Measurements from ENCODE around the gene DCAF4. TPM values are rescaled to one million over a fixed set of nuclear protein-coding genes. Genes with fewer than 3 reads are reported as not detected.

The DCAF4 gene
- polyA plus RNA-seq, 1 experiment = 14.7 TPM

DNA sequence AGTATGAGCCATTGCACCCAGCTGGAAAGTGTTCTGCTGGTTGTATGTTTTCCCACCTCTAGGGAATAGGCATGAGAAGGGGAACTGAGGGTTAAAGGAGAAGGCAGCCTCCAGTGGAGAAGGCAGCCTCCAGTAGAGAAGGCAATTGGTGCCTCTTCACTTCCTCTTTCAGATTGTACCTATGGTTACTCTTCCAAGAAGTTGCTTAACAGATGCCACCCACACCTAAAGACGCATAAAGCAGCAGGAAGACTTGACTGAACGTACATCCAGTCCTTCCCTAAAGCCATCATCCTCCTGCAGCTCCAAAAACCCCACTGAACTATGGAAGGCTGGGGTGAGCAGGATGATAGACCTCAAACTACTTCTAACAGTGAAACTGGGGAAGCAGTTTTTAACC is 45.4 kb upstream of the DCAF4 start:
- no peak for DNase-seq (ENCODE audit: low read depth, low spot score)
- H3K27me3 ChIP-seq (ENCODE audit: control insufficient read depth, insufficient read depth, low read length) = no peaks in the 10 kb centered on the region
- no peak overlapping the region for H3K27ac ChIP-seq (ENCODE audit: low read depth, low read length)
- POLR2A ChIA-PET = no interaction called here
- CTCF ChIA-PET = no interaction called here
- H3K4me3 ChIP-seq (ENCODE audit: low read depth, low read length) = no peak overlapping the region
- H3K9me3 ChIP-seq (ENCODE audit: control insufficient read depth, insufficient read depth, low read length) = no peaks in the 10 kb centered on the region
- TF ChIP-seq, protein P1, sequence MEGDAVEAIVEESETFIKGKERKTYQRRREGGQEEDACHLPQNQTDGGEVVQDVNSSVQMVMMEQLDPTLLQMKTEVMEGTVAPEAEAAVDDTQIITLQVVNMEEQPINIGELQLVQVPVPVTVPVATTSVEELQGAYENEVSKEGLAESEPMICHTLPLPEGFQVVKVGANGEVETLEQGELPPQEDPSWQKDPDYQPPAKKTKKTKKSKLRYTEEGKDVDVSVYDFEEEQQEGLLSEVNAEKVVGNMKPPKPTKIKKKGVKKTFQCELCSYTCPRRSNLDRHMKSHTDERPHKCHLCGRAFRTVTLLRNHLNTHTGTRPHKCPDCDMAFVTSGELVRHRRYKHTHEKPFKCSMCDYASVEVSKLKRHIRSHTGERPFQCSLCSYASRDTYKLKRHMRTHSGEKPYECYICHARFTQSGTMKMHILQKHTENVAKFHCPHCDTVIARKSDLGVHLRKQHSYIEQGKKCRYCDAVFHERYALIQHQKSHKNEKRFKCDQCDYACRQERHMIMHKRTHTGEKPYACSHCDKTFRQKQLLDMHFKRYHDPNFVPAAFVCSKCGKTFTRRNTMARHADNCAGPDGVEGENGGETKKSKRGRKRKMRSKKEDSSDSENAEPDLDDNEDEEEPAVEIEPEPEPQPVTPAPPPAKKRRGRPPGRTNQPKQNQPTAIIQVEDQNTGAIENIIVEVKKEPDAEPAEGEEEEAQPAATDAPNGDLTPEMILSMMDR (IDR thresholded peaks at IDR 0.05; ENCODE audit: low read depth, low read length) = no peak

DNA sequence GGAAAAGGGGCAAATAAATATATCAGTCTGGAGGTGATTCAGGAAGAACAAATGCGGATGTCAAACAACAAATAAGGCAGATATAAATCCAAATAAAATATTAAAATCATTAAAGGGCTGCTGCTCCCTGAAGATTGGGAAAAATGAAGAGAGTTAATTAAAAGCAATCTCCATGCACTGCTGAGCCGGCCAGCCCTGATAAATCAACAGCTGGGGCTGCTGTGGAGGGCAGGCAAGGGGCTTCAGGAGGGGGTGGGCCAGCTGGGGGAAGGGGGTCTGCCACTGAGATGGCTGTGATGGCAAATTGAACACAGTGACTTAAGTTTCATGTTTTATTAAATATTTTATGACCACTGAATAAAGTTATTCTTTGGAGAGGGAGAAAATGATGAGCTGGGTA is 44.7 kb upstream of the DCAF4 start:
- TF ChIP-seq, protein P1 (IDR thresholded peaks at IDR 0.05; ENCODE audit: low read depth, low read length) = no peak
- no peak for DNase-seq (ENCODE audit: low read depth, low spot score)
- ChIA-PET CTCF (interaction anchor here (0.7 kb wide), 1 partner anchor 10 kb away, joined by 8 read pairs; no protein-coding TSS in a partner anchor), POLR2A (no interaction called here)
- no peaks in the 10 kb centered on the region for H3K27me3 ChIP-seq (ENCODE audit: control insufficient read depth, insufficient read depth, low read length)
- no peaks in the 10 kb centered on the region for H3K9me3 ChIP-seq (ENCODE audit: control insufficient read depth, insufficient read depth, low read length)
- no peak overlapping the region for H3K4me3 ChIP-seq (ENCODE audit: low read depth, low read length)
- no peak overlapping the region for H3K27ac ChIP-seq (ENCODE audit: low read depth, low read length)

DNA sequence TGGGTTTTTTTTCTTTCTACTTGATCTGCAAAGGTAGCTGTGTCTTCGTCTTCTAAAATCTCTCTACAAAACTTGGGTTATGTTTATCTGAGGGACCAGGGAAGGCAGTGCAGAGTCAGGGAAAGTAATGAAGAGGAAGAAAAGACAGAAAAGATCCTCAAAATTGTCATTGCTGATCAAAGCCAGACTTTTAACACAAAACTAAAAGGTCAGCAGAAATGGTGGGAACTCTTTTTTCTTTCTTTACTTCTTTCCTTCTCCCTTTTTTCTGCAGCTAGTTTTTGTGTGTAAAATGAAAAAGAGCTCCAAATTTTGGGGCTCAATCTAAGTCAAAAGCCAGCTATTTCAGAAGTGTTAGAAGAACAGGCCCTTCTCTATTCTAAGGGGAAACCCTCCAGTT is 44.2 kb upstream of the DCAF4 start:
- ChIA-PET CTCF (interaction anchor here (0.7 kb wide), 1 partner anchor 9 kb away, joined by 8 read pairs; no protein-coding TSS in a partner anchor), POLR2A (no interaction called here)
- H3K4me3 ChIP-seq (ENCODE audit: low read depth, low read length) = no peak overlapping the region
- H3K27ac ChIP-seq (ENCODE audit: low read depth, low read length) = no peak overlapping the region
- TF ChIP-seq, protein P1 (IDR thresholded peaks at IDR 0.05; ENCODE audit: low read depth, low read length) = no peak
- no peak for DNase-seq (ENCODE audit: low read depth, low spot score)
- H3K9me3 ChIP-seq (ENCODE audit: control insufficient read depth, insufficient read depth, low read length) = peaks cover 2% of the 10 kb centered on the region; the same call in 1 of the 2 replicates
- H3K27me3 ChIP-seq (ENCODE audit: control insufficient read depth, insufficient read depth, low read length) = no peaks in the 10 kb centered on the region

DNA sequence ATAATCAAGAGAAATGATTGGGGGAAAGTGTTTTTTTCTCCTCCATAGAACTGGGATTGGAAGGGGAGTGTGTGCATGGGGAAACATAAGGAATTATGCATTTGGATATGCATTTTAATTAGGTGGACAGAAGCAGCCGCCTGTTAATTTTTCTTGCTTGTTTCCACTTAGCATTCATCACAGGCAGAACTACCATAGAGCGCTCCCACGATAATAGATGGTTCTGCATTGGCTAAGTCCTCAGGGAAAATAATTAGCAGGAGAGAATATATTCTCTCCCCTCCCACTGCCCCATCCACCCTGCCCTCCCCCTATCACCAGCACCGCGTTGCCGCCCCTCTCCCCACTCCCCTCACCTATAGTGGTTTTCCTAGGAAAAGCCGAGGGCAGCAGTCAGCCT is 43.8 kb upstream of the DCAF4 start:
- Histone ChIP-seq H3K27ac (ENCODE audit: low read depth, low read length) (no peak overlapping the region), H3K27me3 (ENCODE audit: control insufficient read depth, insufficient read depth, low read length) (no peaks in the 10 kb centered on the region), H3K4me3 (ENCODE audit: low read depth, low read length) (no peak overlapping the region), H3K9me3 (ENCODE audit: control insufficient read depth, insufficient read depth, low read length) (peaks cover 3% of the 10 kb centered on the region; the same call in 1 of the 2 replicates)
- TF ChIP-seq, protein P1 (IDR thresholded peaks at IDR 0.05; ENCODE audit: low read depth, low read length) = no peak
- no peak for DNase-seq (ENCODE audit: low read depth, low spot score)
- ChIA-PET CTCF (no interaction called here), POLR2A (no interaction called here)

DNA sequence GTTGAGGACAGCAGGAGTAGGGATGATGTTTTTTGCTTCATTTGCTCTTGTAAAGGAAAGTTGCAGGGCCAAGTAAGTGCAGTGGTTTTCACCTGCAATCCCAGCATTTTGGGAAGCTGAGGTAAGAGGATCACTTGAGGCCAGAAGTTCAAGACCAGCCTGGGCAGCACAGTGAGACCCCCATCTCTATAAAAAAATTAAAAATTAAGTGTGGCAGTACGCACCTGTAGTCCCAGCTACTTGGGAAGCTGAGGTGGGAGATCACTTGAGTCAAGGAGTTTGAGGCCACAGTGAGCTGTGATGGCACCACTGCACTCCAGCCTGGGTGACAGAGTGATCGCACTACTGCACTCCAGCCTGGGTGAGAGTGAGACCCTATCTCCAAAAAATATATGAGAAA is 43.2 kb upstream of the DCAF4 start:
- DNase-seq (ENCODE audit: low read depth, low spot score) = no peak
- CTCF ChIA-PET = no interaction called here

More for the DNA sequence above, 43.2 kb upstream of the DCAF4 start:
- peaks cover 3% of the 10 kb centered on the region; the same call in 1 of the 2 replicates for H3K9me3 ChIP-seq (ENCODE audit: control insufficient read depth, insufficient read depth, low read length)
- no peak overlapping the region for H3K4me3 ChIP-seq (ENCODE audit: low read depth, low read length)
- H3K27ac ChIP-seq (ENCODE audit: low read depth, low read length) = no peak overlapping the region
- TF ChIP-seq, protein P1 (IDR thresholded peaks at IDR 0.05; ENCODE audit: low read depth, low read length) = no peak
- POLR2A ChIA-PET = no interaction called here
- H3K27me3 ChIP-seq (ENCODE audit: control insufficient read depth, insufficient read depth, low read length) = no peaks in the 10 kb centered on the region
